ENCODE results near the gene YTHDF1.
"Not testable (repeated sequence)": the region's sequence is repeated elsewhere in the genome, so short reads cannot be mapped to it uniquely, and the experiment has no call there.

YTHDF1 gene

DNA sequence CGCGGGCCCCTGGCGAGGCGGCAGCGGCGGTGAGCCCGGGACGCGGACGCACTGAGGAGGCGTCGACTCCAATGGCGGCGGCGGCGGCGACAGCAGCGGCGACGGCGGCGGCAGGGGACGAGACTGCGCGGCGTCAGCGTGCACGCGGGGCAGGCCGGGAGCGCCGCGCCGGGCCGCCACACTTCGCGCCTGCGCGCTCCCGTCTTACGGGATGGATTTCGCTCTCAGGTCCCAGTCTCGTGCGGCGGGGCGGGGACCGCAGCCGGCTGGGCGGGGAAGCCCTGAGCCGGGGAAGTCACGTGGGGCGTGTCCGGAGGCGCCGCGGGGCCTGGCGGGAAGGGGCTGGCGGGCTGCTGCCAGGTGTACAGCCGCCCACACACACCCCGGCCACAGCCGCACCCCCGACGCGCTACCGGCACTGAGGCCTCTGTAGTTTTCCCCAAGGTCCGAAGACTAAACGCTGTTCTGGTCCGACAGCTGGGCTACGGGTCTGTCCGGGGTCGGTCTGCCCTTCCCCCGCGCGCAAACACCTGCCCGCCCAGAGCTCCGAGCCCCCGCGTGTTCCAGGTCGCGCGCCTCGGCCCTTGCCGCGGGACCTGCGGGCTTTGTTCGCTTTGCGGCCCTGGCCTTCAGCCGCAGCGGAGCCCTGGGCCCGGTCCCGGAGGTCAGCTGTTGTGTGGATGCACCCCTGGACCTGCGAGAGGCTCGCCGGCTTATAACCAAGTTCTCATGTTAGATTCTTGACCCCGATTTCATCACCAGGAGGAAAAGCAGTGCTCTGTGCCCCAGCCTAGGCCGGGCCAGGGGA, at the start of gene YTHDF1:
YTHDF1 (minus strand) TSS at position 91 of the 808 bp plus-strand sequence. CDS start 239 bp downstream, outside the sequence.
- in situ Hi-C loops (cut with MboI; ENCODE audit: low sequenced_read_pairs) = no loop called here

DNA sequence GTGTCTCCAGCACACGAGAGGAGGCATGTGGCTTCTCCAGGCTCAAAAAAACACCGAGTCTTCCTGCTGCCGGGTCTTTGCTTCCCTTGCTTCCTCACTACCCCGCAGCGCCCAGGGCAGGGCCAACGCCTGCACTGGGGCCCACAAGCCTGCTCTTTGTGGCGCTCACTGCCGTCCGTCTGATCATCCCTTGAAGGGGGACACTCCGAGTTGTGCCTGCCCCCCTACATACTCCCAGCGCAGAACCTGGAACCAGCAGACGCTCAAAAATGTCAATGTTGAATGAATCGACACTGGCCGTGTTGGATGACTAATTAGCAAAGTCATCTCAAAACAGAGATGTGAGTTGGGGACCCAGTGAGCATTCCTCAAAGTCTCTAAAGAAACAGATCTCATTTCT, 48.6 kb upstream of the YTHDF1 start:
- in situ Hi-C loops (cut with MboI; ENCODE audit: low sequenced_read_pairs) = no loop called here

DNA sequence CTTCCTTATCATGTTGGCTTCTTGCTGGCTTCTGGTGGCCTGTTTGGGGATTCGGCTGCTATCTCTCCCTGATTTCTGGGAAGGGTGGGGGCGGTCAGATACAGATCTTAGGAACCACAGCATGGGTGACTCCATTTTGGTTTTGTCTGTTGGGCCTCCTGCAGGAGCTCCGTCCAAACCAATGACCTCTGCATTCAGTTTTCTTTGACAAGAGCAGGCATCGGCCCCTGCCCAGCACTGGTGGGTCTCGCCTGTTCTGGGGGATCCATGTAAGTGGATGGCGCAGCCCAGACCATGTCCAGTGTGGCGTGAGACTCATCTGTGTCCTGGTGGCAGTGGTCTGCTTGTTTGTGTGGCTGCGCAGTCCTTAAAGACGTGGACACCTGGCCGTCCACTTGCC, 48.1 kb upstream of the YTHDF1 start:
- in situ Hi-C loops (cut with MboI; ENCODE audit: low sequenced_read_pairs) = no loop called here

DNA sequence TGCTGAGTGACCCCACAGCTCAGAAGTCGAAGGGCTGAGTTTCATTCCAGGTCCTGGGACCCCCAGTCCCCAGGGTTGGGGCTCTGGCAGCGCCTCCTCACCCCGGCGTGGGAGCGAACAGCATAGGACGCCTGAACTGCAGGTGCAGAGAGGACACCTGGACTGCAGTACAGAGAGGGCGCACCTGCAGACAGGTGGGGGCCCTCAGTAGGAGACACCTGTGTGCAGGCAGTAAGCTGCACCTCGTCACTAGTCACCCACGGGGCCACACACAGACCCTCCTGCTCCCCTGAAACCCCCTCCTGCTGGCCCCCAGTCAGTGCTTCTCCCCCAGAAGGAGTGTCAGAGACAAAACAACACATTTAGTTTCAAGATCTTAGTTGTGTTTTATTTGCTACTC, 46.9 kb upstream of the YTHDF1 start:
- in situ Hi-C loops (cut with MboI; ENCODE audit: low sequenced_read_pairs) = no loop called here

DNA sequence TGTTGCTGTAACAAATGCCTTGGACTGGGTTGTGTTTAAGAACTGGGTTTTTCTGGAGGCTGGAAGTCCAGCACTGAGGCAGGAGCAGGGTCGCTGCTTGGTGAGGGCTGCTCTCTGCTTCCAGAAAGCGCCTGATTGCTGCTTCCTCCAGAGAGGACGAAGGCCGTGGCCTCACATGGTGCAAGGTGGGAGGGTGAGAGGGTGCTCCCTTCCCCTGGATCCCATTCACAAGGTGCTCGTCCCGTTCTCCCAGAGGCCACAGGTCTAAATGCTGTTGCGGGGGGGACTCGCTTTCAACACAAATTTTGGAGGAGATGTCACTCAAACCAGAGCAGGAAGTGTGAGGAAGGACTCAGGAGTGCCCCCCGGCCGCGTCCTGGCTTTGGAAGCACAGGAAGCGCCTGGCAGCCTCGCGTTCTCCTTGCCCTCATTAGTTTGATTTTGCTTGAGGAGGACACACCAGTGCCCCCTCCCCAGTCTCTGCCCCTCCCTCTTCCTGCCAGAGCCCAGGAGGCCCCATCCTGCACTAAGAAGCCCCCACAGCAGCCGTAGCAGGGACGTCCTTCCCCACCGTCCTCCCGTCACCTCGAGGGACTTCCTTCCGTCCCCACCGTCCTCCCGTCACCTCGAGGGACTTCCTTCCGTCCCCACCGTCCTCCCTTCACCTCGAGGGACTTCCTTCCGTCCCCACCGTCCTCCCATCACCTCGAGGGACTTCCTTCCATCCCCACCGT, 46.0 kb upstream of the YTHDF1 start:
- in situ Hi-C loops (cut with MboI; ENCODE audit: low sequenced_read_pairs) = no loop called here

DNA sequence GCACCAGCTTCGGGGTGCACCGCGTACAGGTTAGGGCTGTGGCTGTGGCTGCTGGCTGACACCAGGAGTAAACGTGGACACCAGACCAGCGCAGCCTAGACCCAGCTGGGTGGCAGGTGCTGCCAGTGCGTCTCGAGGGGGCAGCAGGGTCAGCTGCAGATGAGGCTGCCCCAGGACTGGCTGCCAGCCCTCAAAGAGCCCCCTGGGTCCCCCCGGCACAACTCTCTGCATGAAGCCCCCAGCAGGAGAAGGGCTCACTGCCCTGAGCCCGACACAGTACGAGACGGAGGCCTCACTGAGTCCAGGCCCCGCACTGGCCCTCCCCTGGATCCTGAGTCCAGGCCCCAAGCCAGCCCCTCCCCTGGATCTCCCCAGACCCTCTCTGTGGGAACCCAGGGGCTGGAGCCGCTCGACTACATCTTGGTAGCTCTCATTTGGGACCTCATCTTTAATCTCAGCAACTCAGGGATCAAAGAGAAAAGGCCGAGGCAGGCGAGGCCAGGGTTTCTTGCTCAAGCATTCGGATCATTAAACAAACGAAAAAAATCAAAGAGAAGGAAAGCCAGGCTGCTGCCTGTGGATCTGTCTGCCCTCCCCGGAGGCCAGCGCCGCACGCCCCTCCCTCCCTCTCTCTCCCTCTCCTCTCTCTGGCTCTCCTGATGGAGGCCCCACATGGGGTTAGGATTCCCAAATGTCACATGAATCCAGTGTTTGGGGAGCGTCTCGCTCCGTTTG, 45.3 kb upstream of the YTHDF1 start:
- in situ Hi-C loops (cut with MboI; ENCODE audit: low sequenced_read_pairs) = no loop called here

DNA sequence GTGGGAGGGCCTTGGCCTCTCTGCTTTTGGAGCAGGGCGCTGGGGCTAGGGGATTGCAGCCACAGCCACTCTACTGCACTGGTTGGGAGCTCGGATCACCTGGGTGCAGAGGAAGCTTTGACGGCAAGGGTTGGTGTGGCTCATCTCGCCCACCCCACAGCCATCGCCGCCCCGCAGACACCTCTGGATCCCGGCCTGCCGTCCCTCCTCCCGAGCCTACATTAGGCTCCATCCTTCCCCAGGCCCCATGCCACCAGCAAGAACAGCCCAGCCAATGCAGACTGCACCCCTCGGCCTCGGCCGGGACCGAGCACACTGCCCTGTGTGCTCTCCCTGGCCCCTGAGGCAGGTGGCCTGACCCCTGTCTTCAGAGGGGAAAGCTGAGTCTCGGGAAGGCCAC, 44.6 kb upstream of the YTHDF1 start:
- in situ Hi-C loops (cut with MboI; ENCODE audit: low sequenced_read_pairs) = no loop called here

DNA sequence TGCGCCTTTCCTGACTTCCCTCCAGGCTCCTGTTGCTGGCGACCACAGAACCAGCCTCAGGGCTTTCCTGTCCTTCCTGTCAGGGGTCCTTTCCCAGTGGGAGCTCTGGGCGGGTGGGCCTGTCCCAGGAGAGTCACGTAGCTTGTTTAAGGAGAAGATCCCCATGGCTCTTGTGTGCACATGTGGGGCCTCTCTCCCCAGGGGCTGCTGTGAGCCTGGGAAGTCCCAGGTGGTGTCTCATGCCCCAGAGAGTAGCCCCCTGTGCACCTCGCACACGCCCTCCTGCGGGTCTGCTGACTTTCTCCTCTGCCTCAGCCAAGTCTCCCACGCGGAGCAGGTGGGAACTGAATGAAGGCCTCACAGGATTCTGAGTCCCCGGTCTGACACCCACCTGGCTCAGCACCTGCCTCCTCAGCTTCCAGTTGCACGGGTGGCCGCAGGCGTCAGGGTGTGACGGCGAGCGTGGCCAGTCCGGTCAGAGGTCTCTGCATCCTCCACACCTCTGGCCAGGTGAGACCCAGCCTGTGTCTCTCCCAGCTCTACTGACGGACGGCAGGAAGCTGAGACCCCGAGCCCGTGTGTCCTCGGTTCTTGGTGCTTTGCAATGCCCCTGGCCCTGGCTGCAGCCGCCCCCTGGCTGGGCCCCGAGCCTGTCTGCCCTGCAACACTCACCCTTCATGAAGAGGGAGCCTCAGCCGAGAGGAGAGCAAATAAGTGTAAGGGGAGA, 44.0 kb upstream of the YTHDF1 start:
- in situ Hi-C loops (cut with MboI; ENCODE audit: low sequenced_read_pairs) = no loop called here

DNA sequence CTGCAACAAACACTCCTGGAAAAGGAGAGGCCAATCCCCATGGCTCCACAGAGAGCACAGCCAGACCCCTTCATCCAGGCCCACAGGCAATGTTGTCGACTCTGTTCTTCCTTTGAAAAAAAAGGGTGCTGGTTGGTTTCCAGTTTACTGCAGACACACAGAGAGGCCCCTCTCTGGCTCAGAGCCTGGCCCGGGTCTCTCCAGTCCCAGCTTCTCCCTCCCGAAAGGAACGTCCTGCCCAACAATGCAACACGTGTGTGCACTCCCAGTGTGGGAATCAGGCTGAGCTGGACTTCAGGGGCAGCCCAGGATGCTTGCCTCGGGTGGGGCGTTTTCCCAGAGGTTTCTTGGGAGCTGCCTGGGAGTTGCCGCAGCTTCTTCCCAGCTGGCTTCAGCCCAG, 42.9 kb upstream of the YTHDF1 start:
- in situ Hi-C loops (cut with MboI; ENCODE audit: low sequenced_read_pairs) = no loop called here

DNA sequence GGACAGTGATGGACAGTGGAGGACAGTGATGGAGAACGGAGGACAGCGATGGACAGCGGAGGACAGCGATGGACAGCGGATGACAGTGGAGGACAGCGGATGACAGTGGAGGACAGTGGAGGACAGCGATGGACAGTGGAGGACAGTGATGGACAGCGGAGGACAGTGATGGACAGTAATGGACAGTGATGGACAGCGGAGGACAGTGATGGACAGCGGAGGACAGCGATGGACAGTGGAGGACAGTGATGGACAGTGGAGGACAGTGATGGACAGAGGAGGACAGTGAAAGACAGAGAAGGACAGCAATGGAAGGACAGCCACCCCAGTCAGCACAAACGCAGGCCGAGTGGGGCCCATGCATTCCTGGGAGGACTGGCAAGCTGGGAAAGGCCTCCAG, 41.7 kb upstream of the YTHDF1 start:
- in situ Hi-C loops (cut with MboI; ENCODE audit: low sequenced_read_pairs) = no loop called here

DNA sequence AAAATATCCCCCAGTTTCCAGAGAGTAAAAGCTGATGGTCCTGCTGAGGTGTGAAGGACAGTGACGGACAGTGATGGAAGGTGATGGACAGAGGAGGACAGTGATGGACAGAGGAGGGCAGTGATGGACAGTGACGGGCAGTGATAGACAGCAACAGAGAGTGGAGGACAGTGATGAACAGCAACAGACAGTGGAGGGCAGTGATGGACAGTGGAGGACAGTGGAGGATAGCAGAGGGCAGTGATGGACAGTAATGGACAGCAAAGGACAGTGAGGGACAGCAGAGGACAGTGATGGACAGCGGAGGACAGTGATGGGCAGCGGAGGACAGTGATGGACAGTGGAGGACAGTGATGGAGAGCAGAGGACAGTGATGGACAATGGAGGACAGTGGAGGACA, 41.0 kb upstream of the YTHDF1 start:
- in situ Hi-C loops (cut with MboI; ENCODE audit: low sequenced_read_pairs) = no loop called here

DNA sequence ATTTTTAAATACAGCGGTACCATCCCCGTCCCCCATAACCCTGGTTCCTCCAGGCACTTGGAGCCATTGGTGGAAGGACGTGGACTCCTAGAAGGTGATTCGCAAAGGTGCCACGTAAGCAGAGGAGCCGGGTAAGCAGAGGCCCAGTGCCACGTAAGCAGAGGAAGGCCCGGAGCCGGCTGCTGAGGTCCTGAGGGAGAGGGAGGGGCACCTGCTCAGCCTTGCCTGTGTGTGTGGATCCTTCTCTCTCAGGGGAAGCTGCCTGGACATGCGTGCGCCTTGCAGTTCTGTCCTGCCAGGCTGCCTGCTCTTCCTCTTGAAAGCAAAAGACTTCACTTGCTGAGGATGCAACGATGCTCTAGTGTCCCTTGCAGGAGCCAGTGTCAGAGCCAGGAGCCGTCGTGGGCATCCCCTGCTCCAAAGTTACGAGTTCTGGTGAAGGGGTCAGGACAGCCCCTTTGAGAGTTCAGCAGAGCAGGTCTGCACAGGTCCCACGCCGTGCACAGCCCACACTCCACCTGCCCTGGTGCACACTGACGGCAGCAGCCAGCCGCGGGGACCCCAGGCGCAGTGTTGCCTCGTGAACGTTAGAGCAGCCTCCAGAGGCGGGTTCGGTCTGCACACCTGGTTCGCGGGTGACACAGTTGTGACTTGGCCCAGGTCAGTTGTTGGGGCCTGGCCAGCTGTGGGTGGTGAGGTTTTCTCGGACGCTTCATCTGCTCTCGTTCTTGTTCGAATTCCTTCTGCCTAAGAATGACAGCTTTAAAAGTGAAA, 40.2 kb upstream of the YTHDF1 start:
- in situ Hi-C loops (cut with MboI; ENCODE audit: low sequenced_read_pairs) = no loop called here

DNA sequence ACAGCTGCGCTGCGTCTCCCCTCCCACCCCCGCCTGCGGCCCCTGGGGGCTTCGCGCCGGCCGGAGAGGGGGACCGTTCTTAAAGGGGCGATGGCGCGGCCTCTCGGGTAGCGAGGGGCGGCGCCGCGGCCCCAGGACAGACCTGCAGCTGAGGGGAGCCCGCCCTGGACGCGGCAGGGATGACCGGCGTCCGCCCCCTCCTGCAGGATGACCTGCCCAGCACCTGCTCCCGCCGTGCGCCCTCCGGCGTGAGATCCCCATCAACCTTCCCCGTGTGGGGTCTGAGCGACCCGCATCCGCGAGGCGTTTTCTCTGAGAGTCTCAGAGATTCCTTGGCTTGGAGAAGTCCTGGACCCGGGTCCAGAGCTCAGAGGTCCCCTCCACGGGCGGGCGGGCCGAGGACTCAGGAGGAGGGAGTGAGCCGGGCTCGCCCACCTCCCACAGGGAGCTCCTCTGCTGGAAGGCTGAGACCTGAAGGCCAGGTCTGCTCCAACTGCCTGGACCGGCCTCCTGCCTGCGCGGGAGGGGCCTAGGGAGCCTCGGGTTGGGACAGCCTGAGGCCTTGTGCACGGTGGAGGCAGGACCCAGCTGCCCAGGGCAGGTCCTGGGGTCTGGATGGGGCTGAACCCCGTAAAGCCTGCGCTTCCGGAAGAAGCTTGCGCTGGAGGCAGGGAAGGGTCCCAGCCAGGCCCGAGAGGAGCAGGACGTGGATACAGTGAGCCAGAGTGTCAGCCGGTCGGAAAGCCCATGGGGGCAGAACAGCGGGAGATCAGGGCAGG, 38.9 kb upstream of the YTHDF1 start:
- in situ Hi-C loops (cut with MboI; ENCODE audit: low sequenced_read_pairs) = no loop called here

DNA sequence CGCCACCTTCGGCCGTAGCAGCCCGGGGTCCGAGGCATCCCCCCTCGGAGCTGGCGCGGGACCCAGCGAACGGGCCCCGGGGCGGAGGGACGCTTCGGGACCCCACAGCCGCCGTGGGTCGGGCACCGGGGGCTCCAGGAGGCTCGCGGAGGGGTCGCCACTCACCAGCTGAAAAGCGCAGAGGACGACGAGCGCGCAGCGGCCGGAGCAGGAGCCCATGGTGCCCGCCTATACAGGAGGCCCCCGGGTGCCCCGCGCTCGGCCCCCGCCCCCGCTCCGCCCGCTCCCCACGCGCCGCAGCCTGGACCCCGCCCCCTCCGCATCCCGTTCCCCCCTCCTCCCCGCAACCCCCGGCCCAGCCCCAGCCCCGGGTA, 38.3 kb upstream of the YTHDF1 start, which contains the start of gene NKAIN4:
NKAIN4 (minus strand) TSS at position 232 of the 374 bp plus-strand sequence; CDS start at position 219, 13 bp downstream.
- in situ Hi-C loops (cut with MboI; ENCODE audit: low sequenced_read_pairs) = no loop called here

DNA sequence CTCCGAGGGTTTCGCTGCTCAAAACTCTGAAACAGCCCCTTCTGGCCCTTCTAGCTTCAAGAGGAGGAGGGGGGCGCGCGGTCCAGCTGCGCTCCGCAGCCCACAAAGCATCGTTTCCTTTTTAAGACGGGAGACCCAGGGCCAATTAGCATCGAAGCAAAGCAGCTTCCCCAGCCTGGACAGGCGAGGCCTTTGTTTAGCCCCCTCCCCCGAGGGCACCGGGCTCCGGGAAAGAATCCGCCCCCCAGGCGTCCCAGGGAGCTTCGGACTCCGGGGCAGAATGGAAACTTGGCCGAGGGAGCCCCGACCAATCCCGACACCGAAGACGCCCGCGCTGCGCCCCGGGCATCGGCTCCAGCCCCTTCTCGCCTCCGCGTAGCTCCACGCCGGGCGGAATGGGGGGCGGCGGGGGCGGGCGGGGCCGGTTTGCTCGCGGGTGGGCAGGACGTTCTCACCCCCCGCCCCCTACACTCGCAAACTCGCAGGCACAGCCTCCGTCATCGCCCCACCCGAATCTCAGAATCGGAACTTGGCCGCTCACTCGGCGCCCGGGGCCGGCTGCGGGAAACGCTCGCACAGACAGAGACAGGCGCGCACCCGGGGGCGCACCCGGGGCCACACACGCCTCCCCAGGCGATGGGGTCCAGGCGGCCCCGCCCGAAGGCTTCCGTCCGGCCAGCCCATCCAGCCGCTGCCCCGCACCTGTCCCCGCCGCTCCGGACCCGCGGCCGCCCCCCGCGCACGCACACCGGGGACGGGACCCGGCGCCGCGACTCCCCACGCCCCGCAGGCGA, 37.7 kb upstream of the YTHDF1 start:
- in situ Hi-C loops (cut with MboI; ENCODE audit: low sequenced_read_pairs) = no loop called here

DNA sequence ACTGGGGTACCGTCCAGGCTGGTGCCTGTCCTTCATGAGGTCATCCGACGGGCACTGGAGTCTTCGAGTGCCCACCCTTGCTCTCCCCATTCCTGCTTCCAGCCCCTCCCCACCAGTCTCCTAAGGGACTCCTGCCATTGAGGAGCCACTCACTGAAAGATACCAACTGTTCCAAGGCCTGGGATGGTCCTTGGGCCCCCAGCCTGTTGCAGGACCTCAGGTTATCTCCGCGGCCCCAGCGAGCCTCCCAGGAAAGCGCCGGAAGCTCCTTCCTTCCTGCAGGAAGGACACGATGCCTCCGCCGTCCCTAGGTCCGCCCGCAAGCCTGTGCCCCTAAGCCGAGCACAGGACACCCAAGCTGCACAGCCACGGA, 37.1 kb upstream of the YTHDF1 start:
- in situ Hi-C loops (cut with MboI; ENCODE audit: low sequenced_read_pairs) = no loop called here

DNA sequence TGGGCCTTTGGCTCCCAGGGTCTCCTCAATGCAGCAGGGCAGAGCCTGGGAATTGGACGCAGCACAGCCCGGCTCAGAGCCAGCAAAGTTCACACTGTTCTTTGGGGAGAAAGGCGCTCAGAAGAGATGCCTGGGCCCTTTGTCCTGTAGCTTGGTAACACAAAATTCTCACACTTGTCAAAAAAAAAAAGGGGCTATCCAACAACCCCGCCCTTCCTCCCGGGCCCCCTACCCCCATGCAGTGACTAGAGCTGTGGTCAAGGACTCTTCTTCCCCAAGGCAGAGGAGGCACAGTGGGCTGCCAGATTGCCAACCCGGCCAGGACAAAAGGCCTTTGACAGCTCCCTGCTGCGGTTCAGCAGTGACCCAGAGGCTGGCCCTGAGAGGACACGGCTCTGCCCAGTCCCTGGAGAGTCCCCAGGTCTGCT, 36.4 kb upstream of the YTHDF1 start:
- in situ Hi-C loops (cut with MboI; ENCODE audit: low sequenced_read_pairs) = no loop called here

DNA sequence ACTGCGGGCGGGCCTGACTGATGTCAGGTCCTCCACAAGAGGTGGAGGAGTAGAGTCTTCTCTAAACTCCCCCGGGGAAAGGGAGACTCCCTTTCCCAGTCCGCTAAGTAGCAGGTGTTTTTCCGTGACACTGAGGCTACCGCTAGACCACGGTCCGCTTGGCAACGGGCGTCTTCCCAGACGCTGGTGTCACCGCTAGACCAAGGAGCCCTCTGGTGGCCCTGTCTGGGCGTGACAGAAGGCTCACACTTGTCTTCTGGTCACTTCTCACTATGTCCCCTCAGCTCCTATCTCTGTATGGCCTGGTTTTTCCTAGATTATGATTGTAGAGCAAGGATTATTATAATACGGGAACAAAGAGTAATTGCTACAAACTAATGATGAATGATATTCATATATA, 35.4 kb upstream of the YTHDF1 start:
- in situ Hi-C loops (cut with MboI; ENCODE audit: low sequenced_read_pairs) = not testable (repeated sequence)

DNA sequence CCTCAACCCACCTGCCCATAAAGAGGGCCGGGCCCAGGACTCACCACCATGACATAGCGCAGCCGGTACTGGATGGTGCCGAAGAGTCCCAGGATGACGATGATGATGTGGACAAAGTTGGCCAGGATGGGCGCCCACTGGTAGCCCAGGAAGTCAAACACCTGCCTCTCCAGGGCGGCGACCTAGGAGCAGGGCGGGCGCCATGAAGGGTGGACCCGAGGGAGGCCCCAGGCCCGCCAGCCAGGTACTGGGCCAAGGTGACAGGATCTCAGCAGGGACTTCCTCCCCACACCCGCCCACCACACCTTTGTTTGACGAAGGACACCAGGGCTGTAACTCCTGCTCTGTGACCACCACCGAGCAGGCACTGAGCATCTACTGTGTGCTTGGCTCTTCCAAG, 34.0 kb upstream of the YTHDF1 start:
- in situ Hi-C loops (cut with MboI; ENCODE audit: low sequenced_read_pairs) = no loop called here
